ENCODE data around the gene LSM14B. TPM values are rescaled to one million over a fixed set of nuclear protein-coding genes. Genes with fewer than 3 reads are reported as not detected.

LSM14B gene
- total RNA-seq, 1 experiment from 2014 or later, result 82.4 TPM

DNA sequence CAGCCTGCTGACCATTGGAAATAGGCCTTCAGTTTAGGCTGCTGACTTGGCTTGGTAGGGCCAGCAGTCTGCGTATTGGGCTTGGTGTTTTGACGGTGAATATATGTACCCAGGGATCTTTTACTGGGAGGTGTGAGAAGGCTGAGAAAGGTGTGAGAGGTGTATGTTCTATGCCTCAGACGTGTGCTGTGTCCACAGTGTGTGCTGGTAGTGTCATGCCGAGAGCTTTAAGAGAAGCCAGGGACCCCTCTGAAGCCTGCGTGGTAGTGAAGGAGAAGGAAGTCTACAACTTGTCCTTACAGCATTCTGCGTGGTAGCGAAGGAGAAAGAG is 23.4 kb downstream of the LSM14B start:
- no CpG with 5 or more reads among the region's 7 CpGs for WGBS (ENCODE audit: extremely low coverage, insufficient read length, low lambda C conversion rate)
- Histone ChIP-seq H3K18ac (ENCODE audit: insufficient read length, low read depth, low read length) (no peak overlapping the region), H3K23ac (ENCODE audit: insufficient read length, low read depth, low read length) (no peak overlapping the region), H2AK5ac (ENCODE audit: insufficient read length, low read length) (no peak overlapping the region), H3K4me2 (ENCODE audit: insufficient read depth, insufficient read length, low read length) (no peak overlapping the region), H4K20me1 (ENCODE audit: control insufficient read depth, insufficient read depth, insufficient read length) (no peaks in the 10 kb centered on the region), H3K9me3 (ENCODE audit: control insufficient read depth, low read depth, low read length) (no peaks in the 10 kb centered on the region), H2BK15ac (ENCODE audit: low read depth, low read length) (no peak overlapping the region), H3K9ac (ENCODE audit: extremely low read depth, insufficient read length, low read length) (no peak overlapping the region), H3K79me1 (ENCODE audit: insufficient read depth, low read depth, low read length, poor library complexity, severe bottlenecking) (peaks cover 11% of the 10 kb centered on the region), H3K23me2 (ENCODE audit: insufficient read length, low read depth, low read length, poor library complexity, severe bottlenecking) (peaks cover 7% of the 10 kb centered on the region), H4K8ac (replicated peaks; ENCODE audit: insufficient read length, low read depth, low read length) (no peak overlapping the region), H3K14ac (ENCODE audit: insufficient read depth, low read length) (no peak overlapping the region), H3K79me2 (ENCODE audit: insufficient read depth, low read length) (peaks cover 66% of the 10 kb centered on the region), H3T11ph (ENCODE audit: low read length) (no peak overlapping the region), H4K5ac (ENCODE audit: insufficient read length, low read depth, low read length) (no peak overlapping the region), H3K4ac (ENCODE audit: low read depth, low read length) (no peak overlapping the region), H2AFZ (ENCODE audit: low read length) (no peak overlapping the region), H2BK20ac (ENCODE audit: low read depth, low read length, poor library complexity, severe bottlenecking) (no peak overlapping the region), H3K27ac (ENCODE audit: insufficient read length, low read depth, low read length) (no peak overlapping the region), H4K91ac (ENCODE audit: insufficient read length, low read depth, low read length) (no peak overlapping the region), H3K4me1 (ENCODE audit: insufficient read depth, low read length) (peaks cover 9% of the 10 kb centered on the region; the same call in 1 of the 2 replicates), H3K56ac (ENCODE audit: insufficient read length, low read depth, low read length) (peak overlapping the region; percentile 51), H2BK120ac (ENCODE audit: low read depth, low read length, poor library complexity, severe bottlenecking) (no peak overlapping the region), H2BK5ac (ENCODE audit: insufficient read length, low read length) (no peak overlapping the region), H2BK12ac (ENCODE audit: insufficient read length, low read depth, low read length) (no peak overlapping the region), H3K27me3 (ENCODE audit: insufficient read depth, low read length) (no peaks in the 10 kb centered on the region)
- Mint-ChIP-seq H3K27me3 (ENCODE audit: low read depth) (no peaks in the 10 kb centered on the region), H3K36me3 (ENCODE audit: insufficient read depth in 1 of 3, low read depth in 3 of 3) (peaks cover 16 to 23% (median 19%) of the 10 kb centered on the region in 3 experiments), H3K9me3 (no peaks in the 10 kb centered on the region; a peak in 1 of 5 replicates), H3K4me3 (peak overlapping the region; percentile 76 to 85; a peak in 4 of 5 replicates), H3K27ac (peak overlapping the region in 1 of 3 experiments; percentile 85; a peak in 1 of 7 replicates), H3K4me1 (peaks cover 48% of the 10 kb centered on the region in 2 experiments)
- TF ChIP-seq CTCF (conservative IDR thresholded peaks at IDR 0.05), result no peak
- no peak for DNase-seq

Measured in H9 (cell line).